ENCODE measurements around the gene PKN3. TPM values are rescaled to one million over a fixed set of nuclear protein-coding genes. Genes with fewer than 3 reads are reported as not detected.

Gene PKN3
- total RNA-seq, 4 donors from 2014 or later: 1.4 to 5.2 (median 3.3) TPM

DNA sequence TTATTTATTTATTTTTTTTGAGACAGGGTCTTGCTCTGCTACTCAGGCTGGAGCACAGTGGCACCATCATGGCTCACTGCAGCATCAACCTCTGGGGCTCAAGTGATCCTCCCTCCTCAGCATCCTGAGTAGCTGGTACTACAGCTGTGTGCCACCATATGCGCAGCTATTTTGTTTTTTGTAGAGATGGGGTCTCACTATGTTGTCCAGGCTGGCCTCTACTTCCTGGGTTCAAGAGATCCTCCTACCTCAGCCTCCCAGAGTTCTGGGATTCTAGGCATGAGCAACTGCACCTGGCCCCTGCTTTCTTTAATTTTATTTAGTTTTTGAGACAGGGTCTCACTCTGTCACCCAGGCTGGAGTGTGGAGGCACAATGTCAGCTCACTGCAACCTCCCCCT lies 41.1 kb downstream of the PKN3 start:
- TF ChIP-seq, protein P1, sequence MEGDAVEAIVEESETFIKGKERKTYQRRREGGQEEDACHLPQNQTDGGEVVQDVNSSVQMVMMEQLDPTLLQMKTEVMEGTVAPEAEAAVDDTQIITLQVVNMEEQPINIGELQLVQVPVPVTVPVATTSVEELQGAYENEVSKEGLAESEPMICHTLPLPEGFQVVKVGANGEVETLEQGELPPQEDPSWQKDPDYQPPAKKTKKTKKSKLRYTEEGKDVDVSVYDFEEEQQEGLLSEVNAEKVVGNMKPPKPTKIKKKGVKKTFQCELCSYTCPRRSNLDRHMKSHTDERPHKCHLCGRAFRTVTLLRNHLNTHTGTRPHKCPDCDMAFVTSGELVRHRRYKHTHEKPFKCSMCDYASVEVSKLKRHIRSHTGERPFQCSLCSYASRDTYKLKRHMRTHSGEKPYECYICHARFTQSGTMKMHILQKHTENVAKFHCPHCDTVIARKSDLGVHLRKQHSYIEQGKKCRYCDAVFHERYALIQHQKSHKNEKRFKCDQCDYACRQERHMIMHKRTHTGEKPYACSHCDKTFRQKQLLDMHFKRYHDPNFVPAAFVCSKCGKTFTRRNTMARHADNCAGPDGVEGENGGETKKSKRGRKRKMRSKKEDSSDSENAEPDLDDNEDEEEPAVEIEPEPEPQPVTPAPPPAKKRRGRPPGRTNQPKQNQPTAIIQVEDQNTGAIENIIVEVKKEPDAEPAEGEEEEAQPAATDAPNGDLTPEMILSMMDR (IDR thresholded peaks at IDR 0.05 in 4 of 5, conservative IDR thresholded peaks at IDR 0.05 in 1 of 5): no peak
- TF ChIP-seq POLR2A (IDR thresholded peaks at IDR 0.05): no peak
- DNase-seq: no peak
- no peaks in the 10 kb centered on the region for H3K27me3 ChIP-seq
- no peaks in the 10 kb centered on the region for H3K4me1 ChIP-seq
- H3K27ac ChIP-seq: no peak overlapping the region
- H3K4me3 ChIP-seq: no peak overlapping the region
- intact Hi-C loops (cut with DNase I; ENCODE audit: low total_unique reads) (no loop called here), in situ Hi-C loops (cut with MboI; ENCODE audit: low sequenced_read_pairs in 4 of 4) (no loop called here)
- no peaks in the 10 kb centered on the region for H3K9me3 ChIP-seq
- no peak for ATAC-seq
- peaks cover 0 to 60% of the 10 kb centered on the region in 2 donors for H3K36me3 ChIP-seq

DNA sequence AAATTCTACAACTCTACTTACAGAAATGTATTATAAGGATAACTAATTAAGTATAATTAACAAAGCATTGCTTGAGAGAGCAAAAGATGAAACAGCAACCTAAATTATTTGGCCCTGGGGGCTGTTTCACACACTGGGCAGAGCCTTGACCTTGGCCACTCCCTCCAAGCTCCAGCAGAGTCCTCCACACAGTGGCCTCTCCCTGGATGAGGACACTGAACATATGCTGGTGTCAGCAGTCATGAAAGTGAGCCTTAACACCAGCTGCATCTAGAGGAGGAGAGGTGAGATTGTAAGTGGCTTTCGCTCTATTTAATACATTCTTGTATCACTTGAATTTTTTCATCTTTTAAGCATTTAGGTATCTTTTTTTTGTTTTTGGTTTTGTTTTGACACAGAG lies 44.9 kb downstream of the PKN3 start:
- no peak for DNase-seq
- Histone ChIP-seq H3K27me3 (no peaks in the 10 kb centered on the region), H3K27ac (no peak overlapping the region), H3K9me3 (no peaks in the 10 kb centered on the region), H3K4me1 (no peaks in the 10 kb centered on the region), H3K4me3 (no peak overlapping the region), H3K36me3 (peaks cover 0 to 54% of the 10 kb centered on the region in 2 donors)
- TF ChIP-seq, protein P1 (IDR thresholded peaks at IDR 0.05 in 4 of 5, conservative IDR thresholded peaks at IDR 0.05 in 1 of 5): no peak
- no peak for TF ChIP-seq POLR2A (IDR thresholded peaks at IDR 0.05)
- in situ Hi-C loops (cut with MboI; ENCODE audit: low sequenced_read_pairs in 4 of 4): no loop called here
- no peak for ATAC-seq
- intact Hi-C loops (cut with DNase I; ENCODE audit: low total_unique reads): no loop called here

DNA sequence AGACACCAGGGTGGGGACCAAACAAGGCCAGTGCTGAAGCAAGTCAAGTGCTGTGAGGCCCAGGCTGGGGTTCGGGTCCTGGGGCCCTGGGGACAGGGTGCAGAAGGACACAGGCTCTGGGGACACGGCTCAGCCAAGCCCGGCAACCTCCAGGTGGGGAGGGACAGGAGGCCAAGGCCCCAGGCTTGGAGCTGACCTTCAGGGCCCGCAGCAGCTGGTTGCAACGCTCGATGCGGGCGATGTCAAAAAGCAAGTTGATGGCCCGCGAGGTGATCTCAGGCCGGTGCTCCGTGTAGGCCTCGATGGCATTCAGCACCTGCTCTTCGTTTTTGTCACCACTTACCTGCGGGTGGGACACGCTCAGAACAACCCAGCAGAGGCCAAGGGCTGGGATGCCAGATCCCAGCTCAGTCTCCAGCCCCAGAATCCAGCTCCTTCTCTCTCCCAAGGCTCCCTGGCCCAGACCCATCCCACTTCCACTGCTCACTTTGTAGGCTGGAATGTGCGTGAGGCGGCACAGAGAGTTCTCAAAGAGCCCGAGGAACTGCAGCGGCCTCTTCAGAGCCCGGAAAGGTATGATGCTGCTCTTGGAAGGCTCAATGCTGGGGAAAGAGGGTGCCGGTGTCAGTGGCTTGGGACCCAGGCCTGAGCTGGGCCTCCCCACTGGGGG lies 48.8 kb downstream of the PKN3 start:
- in situ Hi-C loops (cut with MboI; ENCODE audit: low sequenced_read_pairs in 4 of 4): no loop called here
- ATAC-seq (no peak), DNase-seq (no peak)
- Histone ChIP-seq H3K4me1 (no peaks in the 10 kb centered on the region), H3K4me3 (no peak overlapping the region), H3K36me3 (peaks cover 0 to 72% of the 10 kb centered on the region in 2 donors), H3K27ac (no peak overlapping the region), H3K9me3 (no peaks in the 10 kb centered on the region), H3K27me3 (no peaks in the 10 kb centered on the region)
- intact Hi-C loops (cut with DNase I; ENCODE audit: low total_unique reads): no loop called here
- TF ChIP-seq, protein P1 (IDR thresholded peaks at IDR 0.05 in 4 of 5, conservative IDR thresholded peaks at IDR 0.05 in 1 of 5): no peak
- no peak for TF ChIP-seq POLR2A (IDR thresholded peaks at IDR 0.05)

DNA sequence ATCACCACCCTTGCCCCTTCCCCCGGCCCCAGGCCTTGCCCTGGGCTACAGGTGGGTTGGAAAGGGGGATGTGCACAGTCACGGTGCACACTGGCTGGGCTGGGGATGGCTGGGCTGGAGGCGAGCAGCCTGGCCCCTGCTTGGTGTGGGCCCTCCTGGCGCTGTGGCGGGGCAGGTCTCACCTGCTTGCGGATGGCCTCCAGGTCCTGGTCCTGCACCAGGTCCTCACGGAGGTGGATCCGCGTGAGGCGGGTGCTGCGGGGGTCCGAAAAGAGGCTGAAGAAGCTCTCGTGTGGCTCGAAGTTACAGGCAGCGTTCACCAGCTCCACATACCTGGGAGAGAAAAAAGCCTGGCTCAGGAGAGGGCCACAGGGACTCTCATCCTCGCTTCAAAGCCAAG lies 51.3 kb downstream of the PKN3 start:
- Histone ChIP-seq H3K9me3 (no peaks in the 10 kb centered on the region), H3K27me3 (no peaks in the 10 kb centered on the region), H3K27ac (no peak overlapping the region), H3K36me3 (peaks cover 0 to 55% of the 10 kb centered on the region in 2 donors), H3K4me1 (no peaks in the 10 kb centered on the region), H3K4me3 (no peak overlapping the region)
- in situ Hi-C loops (cut with MboI; ENCODE audit: low sequenced_read_pairs in 4 of 4) (no loop called here), intact Hi-C loops (cut with DNase I; ENCODE audit: low total_unique reads) (no loop called here)
- ATAC-seq: no peak
- no peak for DNase-seq
- TF ChIP-seq POLR2A (IDR thresholded peaks at IDR 0.05): no peak
- TF ChIP-seq, protein P1 (IDR thresholded peaks at IDR 0.05 in 4 of 5, conservative IDR thresholded peaks at IDR 0.05 in 1 of 5): no peak

DNA sequence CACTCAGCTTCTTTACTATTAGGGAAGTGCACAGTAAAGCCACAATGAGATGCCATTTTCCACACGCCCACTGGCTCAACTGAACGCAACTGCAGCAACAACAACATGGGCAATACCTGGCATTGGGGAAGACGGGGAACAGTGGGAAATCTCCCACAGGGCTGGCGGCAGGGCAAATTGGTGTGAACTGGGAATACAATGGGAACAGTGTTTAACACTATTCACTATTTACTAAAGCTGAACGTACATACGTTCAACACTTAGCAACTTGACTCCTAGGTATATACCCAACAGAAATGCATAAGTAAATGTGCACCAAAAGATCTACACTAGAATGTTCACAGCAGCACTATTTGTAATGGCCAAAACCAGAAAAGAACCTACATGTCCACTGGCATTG lies 55.3 kb downstream of the PKN3 start:
- TF ChIP-seq, protein P1 (IDR thresholded peaks at IDR 0.05 in 4 of 5, conservative IDR thresholded peaks at IDR 0.05 in 1 of 5): no peak
- TF ChIP-seq POLR2A (IDR thresholded peaks at IDR 0.05): no peak
- Histone ChIP-seq H3K4me3 (no peak overlapping the region), H3K9me3 (no peaks in the 10 kb centered on the region), H3K4me1 (peaks cover 5 to 9% of the 10 kb centered on the region in 2 donors), H3K27ac (no peak overlapping the region), H3K27me3 (no peaks in the 10 kb centered on the region), H3K36me3 (peaks cover 0 to 21% of the 10 kb centered on the region in 2 donors)
- ATAC-seq: no peak
- intact Hi-C loops (cut with DNase I; ENCODE audit: low total_unique reads): no loop called here
- DNase-seq: no peak
- in situ Hi-C loops (cut with MboI; ENCODE audit: low sequenced_read_pairs in 4 of 4): no loop called here

Measured in gastrocnemius medialis (tissue), 4 donors.